CD4-positive, alpha-beta T cell treated with Interferon gamma for 1 hour (primary cell): ENCODE results near the gene DCPS.
"Not testable (repeated sequence)": the region's sequence is repeated elsewhere in the genome, so short reads cannot be mapped to it uniquely, and the experiment has no call there.

Experiments used
- DNase-seq: peaks from one replicate; pipeline ENCODE4 v3.0.0-alpha.2; 2020

Gene DCPS

GRCh38 chr11:126345759-126346585, 42.1 kb downstream of the DCPS start:
- DNase-seq = peak; percentile 75

- DNase-seq = no peak
Measured at GRCh38 chr11:126346586-126346940, 42.7 kb downstream of the DCPS start.

GRCh38 chr11:126346946-126347345, 43.1 kb downstream of the DCPS start:
- DNase-seq = not testable (repeated sequence)

- no peak for DNase-seq
Measured at GRCh38 chr11:126347751-126348668, 44.1 kb downstream of the DCPS start.

- DNase-seq = no peak
Measured at GRCh38 chr11:126348806-126349582, 45.1 kb downstream of the DCPS start.

GRCh38 chr11:126350836-126351235, 47.0 kb downstream of the DCPS start:
- DNase-seq = no peak

GRCh38 chr11:126352163-126352562, 48.3 kb downstream of the DCPS start:
- no peak for DNase-seq

GRCh38 chr11:126352934-126353801, 49.3 kb downstream of the DCPS start:
- DNase-seq = no peak

GRCh38 chr11:126354631-126355323, 50.9 kb downstream of the DCPS start:
- DNase-seq = no peak

GRCh38 chr11:126355324-126355925, 51.6 kb downstream of the DCPS start, which contains the start of gene ST3GAL4:
Gene ST3GAL4, plus strand, starts transcription at chr11:126355686. Its CDS starts 50,470 bp downstream, at chr11:126406156.
- DNase-seq = peak; percentile 67

- peak; percentile 63 for DNase-seq
Measured at GRCh38 chr11:126355926-126356897, 52.4 kb downstream of the DCPS start.

GRCh38 chr11:126357055-126357962, 53.4 kb downstream of the DCPS start:
- DNase-seq = no peak

- DNase-seq = no peak
Measured at GRCh38 chr11:126357969-126358762, 54.3 kb downstream of the DCPS start.

GRCh38 chr11:126358763-126359160, 54.9 kb downstream of the DCPS start:
- DNase-seq = no peak

- DNase-seq = no peak
Measured at GRCh38 chr11:126359431-126360048, 55.7 kb downstream of the DCPS start.

- DNase-seq = no peak
Measured at GRCh38 chr11:126360049-126360446, 56.2 kb downstream of the DCPS start.

- no peak for DNase-seq
Measured at GRCh38 chr11:126361400-126361799, 57.5 kb downstream of the DCPS start.
